ENCODE measurements around the gene NFRKB. TPM values are rescaled to one million over a fixed set of nuclear protein-coding genes. Genes with fewer than 3 reads are reported as not detected.

Gene NFRKB
- total RNA-seq, 1 experiment from 2014 or later = 26.4 TPM

DNA sequence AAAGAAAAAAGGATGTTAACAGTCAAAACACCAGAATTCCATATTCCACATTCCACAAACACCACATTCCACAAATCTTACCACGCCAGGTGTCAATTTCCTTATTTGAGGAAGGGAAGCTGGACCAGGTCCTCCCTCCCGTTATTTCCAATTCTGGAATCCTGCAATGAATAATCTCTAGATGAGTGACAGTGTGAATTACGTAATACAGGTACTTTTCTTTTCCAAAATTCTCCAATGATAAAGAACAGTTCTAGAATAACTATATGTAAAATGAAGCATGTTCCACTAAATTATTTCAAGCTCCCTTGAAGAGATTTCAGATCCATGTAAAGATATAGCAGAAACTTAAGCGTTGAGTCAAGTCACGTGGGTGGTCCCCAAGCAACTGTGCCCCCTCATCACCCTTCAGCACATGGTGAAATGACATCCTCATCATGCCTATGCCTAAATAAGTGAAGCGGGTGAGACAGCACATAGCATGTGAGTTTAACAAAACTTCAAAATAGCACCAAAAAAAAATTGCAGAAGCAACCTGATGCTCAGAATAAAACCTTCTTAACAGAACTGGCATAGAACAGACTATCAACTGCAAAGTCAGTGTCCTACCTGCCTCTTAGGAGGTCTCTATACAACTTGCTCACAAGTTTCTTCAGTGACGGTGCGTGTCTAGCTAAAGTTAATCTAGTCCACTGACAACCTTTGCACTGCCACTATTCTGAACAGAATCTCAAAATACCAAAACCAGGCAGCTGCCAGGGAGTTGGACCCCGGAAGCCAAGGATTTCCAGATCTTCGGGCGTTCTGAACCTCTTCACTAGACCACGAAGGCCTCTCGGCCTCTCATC is 876 bp downstream of the NFRKB start:
- no TSS peak for BruUV-seq (replicated peaks)
- no peaks in the 10 kb centered on the region for H3K9me3 Mint-ChIP-seq (ENCODE audit: low read depth, unreplicated experiment)
- intact Hi-C loops (cut with micrococcal nuclease; ENCODE audit: unreplicated experiment) = no loop called here
- H3K27ac Mint-ChIP-seq (ENCODE audit: unreplicated experiment) = no peak overlapping the region
- CTCF ChIA-PET = no interaction called here
- H3K4me1 Mint-ChIP-seq (ENCODE audit: low read depth, unreplicated experiment) = no peaks in the 10 kb centered on the region
- H3K27me3 Mint-ChIP-seq (ENCODE audit: unreplicated experiment) = no peaks in the 10 kb centered on the region
- peaks cover 15% of the 10 kb centered on the region for H3K36me3 Mint-ChIP-seq (ENCODE audit: insufficient read depth, unreplicated experiment)
- peak overlapping the region; percentile 75 for H3K4me3 Mint-ChIP-seq (ENCODE audit: low read depth, unreplicated experiment)
- peak; percentile 1 for DNase-seq
- no peak for TF ChIP-seq CTCF (IDR thresholded peaks at IDR 0.05; ENCODE audit: unreplicated experiment)

DNA sequence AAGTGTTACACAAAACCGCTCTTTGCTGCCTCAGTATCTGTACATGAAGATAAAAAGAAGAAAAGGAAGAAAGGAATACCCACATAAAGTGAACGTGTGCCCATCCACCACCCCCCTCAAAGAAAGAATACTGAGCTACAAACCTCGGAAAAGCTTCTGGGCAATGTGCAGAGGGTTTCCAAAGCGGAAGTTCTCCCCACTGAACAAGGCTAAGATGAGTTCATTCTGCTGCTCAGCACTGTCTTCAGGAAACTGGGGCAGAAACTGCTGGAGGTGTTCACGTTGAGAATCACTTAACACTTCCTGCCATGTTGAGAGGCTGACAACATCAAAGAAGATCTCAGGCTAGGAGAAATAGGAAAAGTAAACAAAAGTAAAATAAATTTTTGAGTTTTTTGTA is 6.9 kb downstream of the NFRKB start:
- Mint-ChIP-seq H3K27ac (ENCODE audit: unreplicated experiment) (no peak overlapping the region), H3K27me3 (ENCODE audit: unreplicated experiment) (no peaks in the 10 kb centered on the region), H3K4me3 (ENCODE audit: low read depth, unreplicated experiment) (no peak overlapping the region), H3K36me3 (ENCODE audit: insufficient read depth, unreplicated experiment) (no peaks in the 10 kb centered on the region), H3K9me3 (ENCODE audit: low read depth, unreplicated experiment) (no peaks in the 10 kb centered on the region), H3K4me1 (ENCODE audit: low read depth, unreplicated experiment) (no peaks in the 10 kb centered on the region)
- BruUV-seq (replicated peaks) = no TSS peak
- TF ChIP-seq CTCF (IDR thresholded peaks at IDR 0.05; ENCODE audit: unreplicated experiment) = no peak
- CTCF ChIA-PET = no interaction called here
- no peak for DNase-seq
- intact Hi-C loops (cut with micrococcal nuclease; ENCODE audit: unreplicated experiment) = no loop called here

DNA sequence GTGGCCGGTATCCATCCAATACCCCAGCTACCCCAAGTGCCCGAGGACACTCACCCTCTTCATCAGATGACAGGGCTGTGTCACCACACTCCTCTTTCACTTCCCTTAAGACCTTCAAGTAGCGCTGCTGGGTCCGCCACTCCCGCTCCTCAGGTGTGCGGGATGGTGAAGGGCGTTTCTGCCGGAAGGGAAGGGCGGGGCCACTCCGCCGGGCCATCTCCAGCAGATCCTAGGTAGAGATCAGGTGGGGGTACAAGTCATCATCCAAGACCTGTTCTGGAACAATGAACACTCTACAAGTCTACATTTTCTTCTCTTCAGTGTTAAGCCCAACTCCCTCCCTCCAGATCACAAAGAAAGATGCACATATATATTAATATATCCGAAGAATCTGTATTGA is 10.0 kb downstream of the NFRKB start:
- Mint-ChIP-seq H3K27ac (ENCODE audit: unreplicated experiment) (no peak overlapping the region), H3K36me3 (ENCODE audit: insufficient read depth, unreplicated experiment) (no peaks in the 10 kb centered on the region), H3K4me3 (ENCODE audit: low read depth, unreplicated experiment) (no peak overlapping the region), H3K27me3 (ENCODE audit: unreplicated experiment) (no peaks in the 10 kb centered on the region), H3K9me3 (ENCODE audit: low read depth, unreplicated experiment) (no peaks in the 10 kb centered on the region), H3K4me1 (ENCODE audit: low read depth, unreplicated experiment) (no peaks in the 10 kb centered on the region)
- BruUV-seq (replicated peaks) = no TSS peak
- intact Hi-C loops (cut with micrococcal nuclease; ENCODE audit: unreplicated experiment) = no loop called here
- DNase-seq = no peak
- TF ChIP-seq CTCF (IDR thresholded peaks at IDR 0.05; ENCODE audit: unreplicated experiment) = no peak
- CTCF ChIA-PET = no interaction called here

DNA sequence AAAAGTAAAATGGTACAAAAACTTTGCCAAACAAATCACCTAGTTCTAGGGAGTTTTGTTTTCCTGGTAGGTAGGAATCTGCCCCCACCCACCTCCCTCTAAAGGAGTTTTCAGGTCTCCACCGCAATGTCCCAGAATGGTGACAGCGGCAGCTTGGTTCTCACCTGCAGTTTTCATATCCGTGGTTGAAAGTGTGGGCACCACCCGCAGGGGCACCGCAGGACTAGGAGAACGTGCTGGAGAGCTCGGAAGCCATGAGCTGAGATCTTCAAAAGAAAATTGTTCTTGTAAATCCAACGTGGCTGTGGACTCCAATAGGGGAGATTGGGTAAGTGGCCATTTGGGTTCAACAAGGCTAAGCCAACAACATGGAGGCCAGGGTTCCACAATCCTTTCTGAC is 10.8 kb downstream of the NFRKB start:
- no TSS peak for BruUV-seq (replicated peaks)
- H3K27me3 Mint-ChIP-seq (ENCODE audit: unreplicated experiment) = no peaks in the 10 kb centered on the region
- intact Hi-C loops (cut with micrococcal nuclease; ENCODE audit: unreplicated experiment) = no loop called here
- no peak for DNase-seq
- no peaks in the 10 kb centered on the region for H3K4me1 Mint-ChIP-seq (ENCODE audit: low read depth, unreplicated experiment)
- H3K36me3 Mint-ChIP-seq (ENCODE audit: insufficient read depth, unreplicated experiment) = no peaks in the 10 kb centered on the region
- no peak overlapping the region for H3K27ac Mint-ChIP-seq (ENCODE audit: unreplicated experiment)
- TF ChIP-seq CTCF (IDR thresholded peaks at IDR 0.05; ENCODE audit: unreplicated experiment) = no peak
- CTCF ChIA-PET = no interaction called here
- H3K4me3 Mint-ChIP-seq (ENCODE audit: low read depth, unreplicated experiment) = no peak overlapping the region
- H3K9me3 Mint-ChIP-seq (ENCODE audit: low read depth, unreplicated experiment) = no peaks in the 10 kb centered on the region
